ENCODE results near the gene CDK11B. TPM values are rescaled to one million over a fixed set of nuclear protein-coding genes. Genes with fewer than 3 reads are reported as not detected.

The CDK11B gene
- total RNA-seq, 8 experiments from 2014 or later: 15.5 to 32.9 (median 23.5) TPM

DNA sequence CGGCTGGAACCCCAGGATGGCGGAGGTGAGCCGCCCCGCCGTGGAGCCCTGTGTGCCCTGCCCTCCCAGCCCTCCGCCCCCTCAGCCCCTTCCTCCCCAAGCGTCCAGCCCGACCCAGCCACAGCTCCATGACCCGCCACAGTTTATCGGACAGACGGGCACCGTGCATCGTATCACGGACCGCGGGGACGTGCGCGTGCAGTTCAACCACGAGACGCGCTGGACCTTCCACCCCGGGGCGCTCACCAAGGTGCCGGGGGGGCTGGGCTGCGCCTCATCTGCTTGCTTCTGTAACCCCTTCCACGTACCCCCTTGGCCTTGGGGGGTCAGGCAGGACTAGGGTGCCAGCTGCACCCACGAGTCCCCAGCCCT lies 33.4 kb downstream of the CDK11B start:
- H3K27ac ChIP-seq: no peak overlapping the region
- WGBS, 10 experiments: 91% methylated on average over 10 of the region's 28 CpGs; no CpG with 5 or more reads in 9 of the 10 experiments
- no peak overlapping the region for H3K4me3 ChIP-seq
- in situ Hi-C loops (cut with MboI; ENCODE audit: low pct_unique_long_range_greater_than_20kb in 2 of 9, low sequenced_read_pairs in 9 of 9, unreplicated experiment in 9 of 9): no loop called here
- H3K4me1 ChIP-seq (replicated peaks in 1 of 2): peaks cover 0 to 3% of the 10 kb centered on the region in 2 donors
- ATAC-seq (replicated peaks in 6 of 8): no peak

DNA sequence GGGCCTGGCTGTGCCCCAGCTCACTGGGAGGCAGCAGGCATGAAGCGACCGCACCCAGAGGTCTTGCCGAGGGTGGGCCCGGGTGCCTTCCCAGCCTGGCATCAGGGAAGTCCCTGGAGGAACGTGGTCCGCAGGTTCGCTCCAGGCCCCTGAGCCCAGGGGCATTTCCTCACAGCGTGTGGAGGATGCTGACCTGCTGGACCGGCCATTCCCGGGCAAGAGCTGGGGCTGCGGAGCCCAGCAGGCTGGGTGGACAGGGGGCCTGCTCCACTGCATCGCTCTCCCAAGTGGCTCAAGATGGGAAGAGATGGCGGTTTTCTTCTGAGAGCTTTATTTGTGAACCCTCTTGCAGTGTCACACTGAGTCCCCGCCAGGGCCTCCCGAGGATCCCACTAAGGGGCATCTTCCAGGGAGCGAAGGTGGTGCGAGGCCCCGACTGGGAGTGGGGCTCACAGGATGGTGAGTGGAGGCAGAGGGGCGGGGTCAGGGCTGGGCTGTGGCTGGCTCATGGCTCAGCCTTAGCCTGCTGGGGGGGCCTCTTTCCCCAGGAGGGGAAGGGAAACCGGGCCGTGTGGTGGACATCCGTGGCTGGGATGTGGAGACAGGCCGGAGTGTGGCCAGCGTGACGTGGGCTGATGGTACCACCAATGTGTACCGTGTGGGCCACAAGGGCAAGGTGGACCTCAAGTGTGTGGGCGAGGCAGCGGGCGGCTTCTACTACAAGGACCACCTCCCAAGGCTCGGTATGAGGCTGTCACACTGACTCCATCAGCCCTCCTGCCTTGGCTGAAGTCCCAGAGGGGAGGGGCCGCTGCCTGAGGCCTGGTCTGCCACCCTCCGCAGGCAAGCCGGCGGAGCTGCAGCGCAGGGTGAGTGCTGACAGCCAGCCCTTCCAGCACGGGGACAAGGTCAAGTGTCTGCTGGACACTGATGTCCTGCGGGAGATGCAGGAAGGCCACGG lies 34.1 kb downstream of the CDK11B start:
- no peak overlapping the region for H3K27ac ChIP-seq
- peak in 7 of 8 experiments; percentile 13 to 55 (median 36) for ATAC-seq (replicated peaks in 6 of 8)
- peaks cover 0 to 3% of the 10 kb centered on the region in 2 donors for H3K4me1 ChIP-seq (replicated peaks in 1 of 2)
- 69 to 87% (median 77%) methylated on average over 3 to 6 of the region's 38 CpGs; no CpG with 5 or more reads in 6 of the 10 experiments for WGBS, 10 experiments
- in situ Hi-C loops (cut with MboI; ENCODE audit: low pct_unique_long_range_greater_than_20kb in 2 of 9, low sequenced_read_pairs in 9 of 9, unreplicated experiment in 9 of 9): no loop called here
- H3K4me3 ChIP-seq: no peak overlapping the region

DNA sequence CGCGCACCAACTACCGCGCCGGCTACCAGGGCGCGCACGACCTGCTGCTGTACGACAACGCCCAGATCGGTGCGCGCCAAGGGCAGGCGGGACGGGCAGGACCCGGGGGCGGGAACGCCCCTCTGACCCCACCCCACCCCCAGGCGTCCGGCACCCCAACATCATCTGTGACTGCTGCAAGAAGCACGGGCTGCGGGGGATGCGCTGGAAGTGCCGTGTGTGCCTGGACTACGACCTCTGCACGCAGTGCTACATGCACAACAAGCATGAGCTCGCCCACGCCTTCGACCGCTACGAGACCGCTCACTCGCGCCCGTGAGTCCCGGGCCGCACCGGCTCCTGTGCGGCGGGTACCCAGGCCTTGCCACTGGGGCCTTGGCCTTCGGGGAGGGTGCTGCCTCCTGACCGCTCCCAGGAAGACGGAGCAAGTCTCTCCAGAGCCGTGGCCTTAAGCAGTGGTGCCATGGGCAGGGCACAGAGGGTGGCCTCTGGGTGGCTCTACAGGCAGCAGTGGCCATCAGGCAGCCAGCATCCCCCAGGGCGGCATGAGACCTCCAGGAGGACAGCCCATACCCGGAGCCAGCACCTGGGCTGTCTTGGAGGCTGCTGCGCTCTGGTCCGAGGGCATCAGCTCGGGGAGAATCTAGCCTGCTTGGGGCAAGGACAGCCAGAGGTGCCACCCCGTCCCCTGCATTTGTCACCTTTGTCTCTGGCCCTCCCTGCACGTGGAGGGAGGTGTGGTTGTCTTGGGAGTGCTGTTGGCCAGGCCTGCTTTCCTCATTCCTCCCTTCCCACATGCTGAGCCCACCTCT lies 35.0 kb downstream of the CDK11B start:
- no peak for ATAC-seq (replicated peaks in 6 of 8)
- in situ Hi-C loops (cut with MboI; ENCODE audit: low pct_unique_long_range_greater_than_20kb in 2 of 9, low sequenced_read_pairs in 9 of 9, unreplicated experiment in 9 of 9): no loop called here
- 72 to 96% (median 82%) methylated on average over 2 to 15 of the region's 51 CpGs; no CpG with 5 or more reads in 6 of the 10 experiments for WGBS, 10 experiments
- Histone ChIP-seq H3K4me3 (no peak overlapping the region), H3K27ac (no peak overlapping the region), H3K4me1 (replicated peaks in 1 of 2) (no peaks in the 10 kb centered on the region)

DNA sequence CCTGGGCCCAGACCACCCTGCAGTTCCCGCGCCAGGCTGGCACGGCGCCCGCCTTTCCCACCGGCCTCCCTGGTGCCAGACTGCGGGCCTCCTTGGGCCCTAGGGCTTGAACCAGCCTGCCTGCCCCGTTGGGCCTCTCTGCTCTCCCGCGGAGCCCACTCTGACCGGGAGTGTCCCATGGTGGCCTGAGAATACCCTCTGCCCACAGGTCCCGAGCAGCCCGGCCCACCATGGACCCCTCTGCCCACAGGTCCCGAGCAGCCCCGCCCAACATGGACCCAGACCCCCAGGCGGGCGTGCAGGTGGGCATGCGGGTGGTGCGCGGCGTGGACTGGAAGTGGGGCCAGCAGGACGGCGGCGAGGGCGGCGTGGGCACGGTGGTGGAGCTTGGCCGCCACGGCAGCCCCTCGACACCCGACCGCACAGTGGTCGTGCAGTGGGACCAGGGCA lies 35.6 kb downstream of the CDK11B start:
- ATAC-seq (replicated peaks in 6 of 8): no peak
- H3K4me3 ChIP-seq: no peak overlapping the region
- 91 to 95% methylated on average over 4 to 9 of the region's 33 CpGs; no CpG with 5 or more reads in 8 of the 10 experiments for WGBS, 10 experiments
- no peaks in the 10 kb centered on the region for H3K4me1 ChIP-seq (replicated peaks in 1 of 2)
- no peak overlapping the region for H3K27ac ChIP-seq
- in situ Hi-C loops (cut with MboI; ENCODE audit: low pct_unique_long_range_greater_than_20kb in 2 of 9, low sequenced_read_pairs in 9 of 9, unreplicated experiment in 9 of 9): no loop called here

DNA sequence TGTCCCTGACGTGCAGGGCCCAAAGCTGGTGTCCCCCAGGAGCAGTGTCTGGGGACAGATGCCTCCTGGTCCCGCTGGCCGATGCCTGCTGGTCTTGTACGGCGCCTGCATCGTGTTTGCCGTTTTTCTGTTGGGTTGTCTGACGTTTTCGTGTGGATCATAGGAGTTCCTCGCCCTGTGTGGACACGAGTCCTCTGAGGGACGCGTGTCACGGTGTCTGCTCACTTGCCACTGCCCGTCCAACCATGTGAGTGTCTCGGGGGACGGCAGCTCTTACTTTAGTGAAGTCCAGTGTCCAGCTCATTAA lies 36.1 kb downstream of the CDK11B start:
- in situ Hi-C loops (cut with MboI; ENCODE audit: low pct_unique_long_range_greater_than_20kb in 2 of 9, low sequenced_read_pairs in 9 of 9, unreplicated experiment in 9 of 9): no loop called here
- Histone ChIP-seq H3K27ac (no peak overlapping the region), H3K4me3 (no peak overlapping the region), H3K4me1 (replicated peaks in 1 of 2) (no peaks in the 10 kb centered on the region)
- no peak for ATAC-seq (replicated peaks in 6 of 8)
- WGBS, 10 experiments: 50 to 95% (median 87%) methylated on average over 1 to 16 of the region's 17 CpGs; no CpG with 5 or more reads in 3 of the 10 experiments

DNA sequence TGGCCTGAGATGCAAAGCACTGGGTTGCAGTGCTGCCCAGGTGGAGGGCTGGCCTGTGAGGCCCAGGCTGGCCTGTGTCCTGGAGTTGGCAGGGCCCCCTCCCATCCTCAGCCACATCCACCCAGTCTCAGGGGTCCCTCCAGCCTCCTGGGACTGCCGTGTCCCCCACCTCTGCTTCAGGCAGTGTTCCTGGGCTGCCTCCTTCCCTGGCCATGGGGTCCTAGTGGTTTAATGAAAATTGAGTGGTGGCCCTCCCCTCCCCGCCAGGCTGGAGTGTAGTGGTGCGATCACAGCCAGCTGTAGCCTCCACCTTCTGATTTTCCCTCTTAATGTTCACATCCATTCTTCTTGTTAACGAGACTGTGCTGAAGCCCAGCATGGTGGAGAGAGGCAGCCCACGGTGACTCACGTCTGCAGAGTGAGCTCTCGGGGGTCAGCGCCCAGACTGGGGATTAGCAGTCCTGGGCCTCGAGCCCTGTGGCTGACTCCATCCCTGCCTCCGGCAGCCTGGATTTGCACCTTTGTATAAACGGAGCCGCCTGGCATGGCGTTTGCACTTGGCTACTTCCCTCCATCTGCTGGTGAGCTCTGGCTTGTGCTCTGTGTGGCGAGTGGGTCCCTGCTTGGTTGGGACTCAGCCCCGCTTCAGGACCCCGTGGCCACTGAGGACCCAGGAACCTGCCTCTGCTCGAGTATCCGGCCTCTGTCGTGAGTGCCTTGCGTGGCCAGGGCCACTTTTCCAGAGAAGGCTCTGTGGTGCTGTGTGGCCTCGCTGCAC lies 36.6 kb downstream of the CDK11B start:
- Histone ChIP-seq H3K27ac (no peak overlapping the region), H3K4me1 (replicated peaks in 1 of 2) (no peaks in the 10 kb centered on the region), H3K4me3 (no peak overlapping the region)
- in situ Hi-C loops (cut with MboI; ENCODE audit: low pct_unique_long_range_greater_than_20kb in 2 of 9, low sequenced_read_pairs in 9 of 9, unreplicated experiment in 9 of 9): no loop called here
- 0 to 88% (median 67%) methylated on average over 1 to 15 of the region's 21 CpGs; no CpG with 5 or more reads in 5 of the 10 experiments for WGBS, 10 experiments
- peak in 5 of 8 experiments; percentile 11 to 54 (median 37) for ATAC-seq (replicated peaks in 6 of 8)

DNA sequence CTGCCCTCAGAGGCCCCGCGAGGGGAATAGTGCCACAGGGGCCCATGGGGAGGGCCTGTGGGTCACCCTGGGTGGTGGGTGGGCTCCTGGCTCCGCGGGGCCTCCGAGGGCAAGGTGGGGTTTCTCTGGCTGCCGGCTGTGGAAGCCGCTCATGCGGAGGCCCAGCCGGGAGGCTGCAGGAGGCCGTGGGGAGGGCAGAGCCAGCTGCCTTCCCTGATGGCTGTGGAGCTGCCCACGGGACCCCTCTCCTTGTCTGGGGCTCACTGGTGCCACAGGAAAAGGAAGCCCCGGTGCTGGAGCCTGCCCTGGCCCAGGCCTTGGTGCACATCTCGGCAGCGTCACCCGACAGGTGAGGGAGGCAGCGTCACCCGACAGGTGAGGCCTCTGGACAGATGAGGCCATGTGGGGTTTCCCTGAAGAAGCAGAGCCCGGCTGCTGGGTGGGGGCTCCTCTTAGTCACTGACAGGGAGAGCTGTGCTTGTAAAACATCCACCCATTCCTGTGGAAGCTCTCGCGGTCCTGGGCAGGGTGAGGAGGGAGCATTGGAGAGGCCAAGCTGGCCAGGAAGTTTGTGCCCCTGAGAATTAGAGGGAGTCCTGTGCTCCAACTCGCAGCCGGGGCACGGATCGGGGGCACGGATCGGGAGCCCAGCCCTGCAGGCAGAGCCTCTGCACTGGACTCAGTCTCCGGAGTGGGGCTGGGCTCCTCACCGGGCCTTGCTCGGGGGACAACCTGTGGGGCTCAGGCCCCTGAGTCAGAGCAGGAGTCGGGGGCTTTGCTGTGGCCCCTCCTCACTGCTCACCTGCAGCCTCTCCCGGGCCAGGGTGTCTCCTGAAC lies 37.4 kb downstream of the CDK11B start:
- in situ Hi-C loops (cut with MboI; ENCODE audit: low pct_unique_long_range_greater_than_20kb in 2 of 9, low sequenced_read_pairs in 9 of 9, unreplicated experiment in 9 of 9): no loop called here

DNA sequence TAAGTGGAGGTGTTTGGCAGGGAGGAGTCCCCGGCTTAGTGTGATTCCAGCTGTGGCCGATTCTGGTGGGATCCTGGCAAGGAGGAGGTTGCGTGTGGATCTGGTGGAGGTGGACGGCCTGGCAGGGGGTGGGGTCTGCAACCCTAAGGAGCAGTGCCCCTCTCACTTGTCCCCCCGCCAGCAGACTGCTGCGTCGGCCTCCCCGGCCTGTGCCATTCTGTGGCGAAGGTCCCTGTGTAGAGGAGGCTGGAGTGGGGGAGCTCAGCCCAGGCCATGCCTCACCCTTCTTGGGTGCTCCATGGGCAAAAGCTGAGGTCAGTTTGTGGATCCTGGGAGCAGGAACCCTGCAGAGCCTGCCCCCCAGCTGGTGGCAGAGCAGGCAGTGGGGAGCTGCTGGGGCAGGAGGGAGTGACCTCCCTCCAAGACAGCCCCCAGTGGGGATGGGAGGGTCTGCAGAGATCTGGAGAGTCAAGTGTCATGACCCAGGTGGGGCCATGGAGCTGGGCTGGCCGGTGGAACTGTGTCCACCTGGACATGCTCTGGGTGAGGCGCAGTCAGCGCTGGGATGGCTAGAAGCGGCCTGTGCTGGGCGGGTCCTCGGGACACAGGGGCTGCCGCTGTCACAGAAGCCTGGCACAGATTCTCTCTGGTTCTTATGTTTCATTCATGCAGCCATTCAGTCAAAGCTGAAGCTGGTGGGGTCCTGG lies 38.2 kb downstream of the CDK11B start:
- no peak overlapping the region for H3K4me3 ChIP-seq
- no peak for ATAC-seq (replicated peaks in 6 of 8)
- H3K4me1 ChIP-seq (replicated peaks in 1 of 2): peaks cover 7 to 8% of the 10 kb centered on the region in 2 donors
- in situ Hi-C loops (cut with MboI; ENCODE audit: low pct_unique_long_range_greater_than_20kb in 2 of 9, low sequenced_read_pairs in 9 of 9, unreplicated experiment in 9 of 9): no loop called here
- WGBS, 10 experiments: 66 to 84% (median 82%) methylated on average over 2 to 8 of the region's 16 CpGs; no CpG with 5 or more reads in 7 of the 10 experiments
- no peak overlapping the region for H3K27ac ChIP-seq

More for the DNA sequence above, 37.4 kb downstream of the CDK11B start:
- H3K4me1 ChIP-seq (replicated peaks in 1 of 2): peaks cover 7% of the 10 kb centered on the region in 2 donors
- no peak overlapping the region for H3K27ac ChIP-seq
- H3K4me3 ChIP-seq: no peak overlapping the region
- WGBS, 10 experiments: 80 to 90% (median 87%) methylated on average over 4 to 17 of the region's 31 CpGs; no CpG with 5 or more reads in 7 of the 10 experiments
- peak in 2 of 8 experiments; percentile 19 to 52 for ATAC-seq (replicated peaks in 6 of 8)

DNA sequence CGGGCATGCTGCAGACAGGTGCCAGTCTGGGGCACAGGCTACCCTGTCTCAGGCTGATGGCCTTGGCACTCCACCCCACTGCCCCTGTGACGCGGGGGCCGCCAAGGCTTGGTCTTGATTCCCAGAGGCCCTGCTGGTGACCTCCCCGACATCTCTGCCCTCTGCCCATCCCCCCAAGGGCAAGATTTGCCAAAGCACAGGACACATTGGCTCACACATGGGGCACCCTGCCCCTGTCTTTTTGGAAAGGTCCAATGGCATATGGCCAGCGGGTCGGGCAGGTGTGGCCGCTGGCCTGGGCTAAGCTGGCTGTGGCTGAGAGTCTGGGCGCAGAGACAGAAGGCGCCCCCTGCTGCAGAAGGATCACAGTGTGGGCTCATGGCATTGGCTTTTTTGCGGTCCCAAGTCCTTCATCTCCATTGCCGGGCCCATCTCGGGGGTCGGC lies 38.9 kb downstream of the CDK11B start:
- in situ Hi-C loops (cut with MboI; ENCODE audit: low pct_unique_long_range_greater_than_20kb in 2 of 9, low sequenced_read_pairs in 9 of 9, unreplicated experiment in 9 of 9): no loop called here
- Histone ChIP-seq H3K4me1 (replicated peaks in 1 of 2) (peaks cover 7 to 8% of the 10 kb centered on the region in 2 donors), H3K27ac (no peak overlapping the region), H3K4me3 (no peak overlapping the region)
- ATAC-seq (replicated peaks in 6 of 8): no peak
- 61 to 80% (median 64%) methylated on average over 1 to 13 of the region's 14 CpGs; no CpG with 5 or more reads in 7 of the 10 experiments for WGBS, 10 experiments

DNA sequence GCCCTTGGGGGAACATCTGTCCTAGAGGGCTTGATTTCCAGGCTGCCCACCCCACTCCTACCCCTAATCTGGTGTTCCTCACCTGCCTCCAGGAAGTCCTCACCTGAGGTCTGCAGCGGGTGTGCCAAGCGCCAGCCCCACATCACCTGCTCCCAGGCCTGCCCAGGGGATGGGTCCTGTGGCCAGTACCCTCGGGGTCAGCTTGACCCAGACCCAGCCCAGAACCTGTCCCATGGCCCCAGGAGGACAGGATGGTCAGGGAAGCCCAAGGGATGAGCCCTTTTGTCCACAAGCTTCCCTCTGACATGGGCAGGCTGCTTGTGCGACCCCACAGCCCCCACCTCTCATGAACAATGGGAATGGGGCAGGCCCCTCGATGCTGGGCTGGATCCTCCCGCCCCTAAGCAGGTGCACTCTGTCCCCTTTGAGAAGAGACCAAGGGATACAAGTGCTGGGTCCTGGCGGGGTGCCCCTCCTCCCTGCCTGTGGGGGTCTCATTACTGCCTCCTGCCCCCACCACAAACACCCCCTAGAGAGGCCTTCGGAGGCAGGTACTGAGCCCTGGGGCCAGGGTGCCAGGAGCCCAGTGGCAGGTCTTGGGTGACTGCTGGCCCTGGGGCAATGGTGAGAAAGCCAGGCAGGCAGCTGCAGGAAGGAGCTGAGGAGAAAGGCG lies 40.3 kb downstream of the CDK11B start:
- in situ Hi-C loops (cut with MboI; ENCODE audit: low pct_unique_long_range_greater_than_20kb in 2 of 9, low sequenced_read_pairs in 9 of 9, unreplicated experiment in 9 of 9): no loop called here
- 67 to 100% (median 93%) methylated on average over 1 to 6 of the region's 9 CpGs; no CpG with 5 or more reads in 4 of the 10 experiments for WGBS, 10 experiments
- no peak overlapping the region for H3K4me3 ChIP-seq

DNA sequence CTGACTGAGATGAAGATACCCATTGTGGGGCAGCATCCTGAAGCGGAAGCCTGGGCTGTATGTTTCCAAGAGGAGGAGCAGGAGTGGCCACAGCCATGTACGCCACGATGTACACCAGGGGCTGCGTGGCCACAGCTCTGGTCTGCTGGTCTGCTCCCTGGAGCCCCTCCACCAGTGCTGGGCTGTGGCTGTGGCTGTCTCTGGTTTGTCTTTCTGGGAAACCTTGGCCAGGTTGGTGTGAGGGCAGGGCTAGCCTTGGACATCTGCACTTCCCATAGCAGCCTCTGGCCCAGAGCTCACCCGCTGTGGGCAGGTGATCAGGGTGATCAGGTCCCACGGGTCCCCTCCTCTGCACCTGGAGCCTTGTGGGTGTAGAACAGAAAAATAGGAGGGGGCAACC lies 40.9 kb downstream of the CDK11B start:
- ATAC-seq (replicated peaks in 6 of 8): no peak

More for the DNA sequence above, 40.3 kb downstream of the CDK11B start:
- no peak for ATAC-seq (replicated peaks in 6 of 8)
- H3K27ac ChIP-seq: no peak overlapping the region
- H3K4me1 ChIP-seq (replicated peaks in 1 of 2): peaks cover 14% of the 10 kb centered on the region in 2 donors

More for the DNA sequence above, 40.9 kb downstream of the CDK11B start:
- no peak overlapping the region for H3K27ac ChIP-seq
- in situ Hi-C loops (cut with MboI; ENCODE audit: low pct_unique_long_range_greater_than_20kb in 2 of 9, low sequenced_read_pairs in 9 of 9, unreplicated experiment in 9 of 9): no loop called here
- 50 to 100% (median 88%) methylated on average over 2 to 6 of the region's 6 CpGs; no CpG with 5 or more reads in 5 of the 10 experiments for WGBS, 10 experiments
- H3K4me1 ChIP-seq (replicated peaks in 1 of 2): peaks cover 15 to 16% of the 10 kb centered on the region in 2 donors
- no peak overlapping the region for H3K4me3 ChIP-seq
